HepG2 (cell line): ENCODE results near the gene IRF2. TPM values are rescaled to one million over a fixed set of nuclear protein-coding genes. Genes with fewer than 3 reads are reported as not detected.

Experiments used
- CEBPB ChIP-seq: IDR thresholded peaks from 2 replicates; pipeline ENCODE4 v1.6.1; 2011; ENCODE audit warnings: low read depth, low read length, improper control_type of control experiment, borderline replicate concordance
- ELF3 ChIP-seq: IDR thresholded peaks from 2 replicates; pipeline ENCODE4 v1.6.1; 2016; ENCODE audit warnings: missing genetic modification reagents, missing compliant biosample characterization
- FOXA1 ChIP-seq, 2 experiments: fragments of 450-650 bp in 1 of 2; sonication (generic) in 1 of 2; formaldehyde crosslinking in 1 of 2; IDR thresholded peaks; 2 replicates each; pipeline versions ENCODE4 v1.4.0 to v1.6.1; 2016 to 2020; ENCODE audit warnings: missing genetic modification reagents in 1 of 2
- GATAD1 ChIP-seq: IDR thresholded peaks from 2 replicates; pipeline ENCODE4 v1.6.1; 2016; ENCODE audit warnings: missing genetic modification reagents, missing compliant biosample characterization
- HDAC1 ChIP-seq: sonication (generic); formaldehyde crosslinking; IDR thresholded peaks from 2 replicates; pipeline ENCODE4 v1.5.1; 2020; ENCODE audit warnings: mild to moderate bottlenecking, missing genetic modification reagents
- KDM4B ChIP-seq: sonication (generic); formaldehyde crosslinking; IDR thresholded peaks from 2 replicates; pipeline ENCODE4 v1.4.0; 2020; ENCODE audit warnings: missing genetic modification reagents
- NFE2L1 ChIP-seq: sonication (generic); formaldehyde crosslinking; IDR thresholded peaks from 2 replicates; pipeline ENCODE4 v1.4.0; 2020; ENCODE audit warnings: missing genetic modification reagents, mild to moderate bottlenecking, borderline replicate concordance
- PLRG1 ChIP-seq: fragments of 450-650 bp; conservative IDR thresholded peaks from 2 replicates; pipeline ENCODE4 v1.6.1; 2016
- RFXAP ChIP-seq: sonication (generic); formaldehyde crosslinking; IDR thresholded peaks from 2 replicates; pipeline ENCODE4 v1.4.0; 2020; ENCODE audit warnings: missing genetic modification reagents, borderline replicate concordance
- SATB2 ChIP-seq: sonication (generic); formaldehyde crosslinking; IDR thresholded peaks from 2 replicates; pipeline ENCODE4 v1.5.0; 2020; ENCODE audit warnings: missing genetic modification reagents
- SRSF1 ChIP-seq: fragments of 200-400 bp; formaldehyde crosslinking; optimal IDR thresholded peaks from 2 replicates; pipeline ENCODE3; 2017; ENCODE audit warnings: mild to moderate bottlenecking, low read depth, low read length, moderate library complexity
- TBX2 ChIP-seq: sonication (generic); formaldehyde crosslinking; IDR thresholded peaks from 2 replicates; pipeline ENCODE4 v1.5.0; 2020; ENCODE audit warnings: missing genetic modification reagents, mild to moderate bottlenecking, borderline replicate concordance
- TCF7 ChIP-seq: sonication (generic); IDR thresholded peaks from 2 replicates; pipeline ENCODE4 v1.6.1; 2016; ENCODE audit warnings: antibody characterized with exemption, low read depth
- ZMYM3 ChIP-seq: sonication (generic); formaldehyde crosslinking; IDR thresholded peaks from 2 replicates; pipeline ENCODE4 v1.5.1; 2020; ENCODE audit warnings: mild to moderate bottlenecking, missing genetic modification reagents
- ZNF652 ChIP-seq: IDR thresholded peaks from 2 replicates; pipeline ENCODE4 v1.6.1; 2016; ENCODE audit warnings: low read depth, borderline replicate concordance
- ZNF839 ChIP-seq: sonication (generic); formaldehyde crosslinking; IDR thresholded peaks from 2 replicates; pipeline ENCODE4 v1.4.0; 2020; ENCODE audit warnings: missing genetic modification reagents, mild to moderate bottlenecking, borderline replicate concordance
- polyA plus RNA-seq, 8 experiments: library from polyadenylated mRNA; depleted of rRNA in 3 of 8; stranded (reverse) in 7 of 8; unstranded in 1 of 8; fragments of >200 nt; fragmentation: Illumina TruSeq in 4 of 8; extraction: Trizol in 4 of 8; gene quantifications; 2 replicates each; pipeline versions ENCODE4 v1.2.1 to v1.2.3, GENCODE V29; 2011 to 2016; ENCODE audit warnings: low read depth in 4 of 8, missing spikeins in 1 of 8, mixed read lengths in 1 of 8; ENCODE audit not compliant: insufficient read depth in 1 of 8
- total RNA-seq, 5 experiments: library from RNA; depleted of rRNA; stranded (reverse); fragments of >200 nt; fragmentation: Illumina TruSeq; extraction: Trizol; gene quantifications; 2 replicates each; pipeline ENCODE4 v1.2.3, GENCODE V29; 2016; ENCODE audit warnings: low read depth in 1 of 5
- TF ChIP-seq, protein P1 (sequence below): sonication (generic); formaldehyde crosslinking; IDR thresholded peaks from 2 replicates; pipeline ENCODE4 v1.5.1; 2020; ENCODE audit warnings: mild to moderate bottlenecking, missing genetic modification reagents, borderline replicate concordance
- TF ChIP-seq, protein P2 (sequence below): IDR thresholded peaks from 2 replicates; pipeline ENCODE4 v1.6.1; 2016; ENCODE audit warnings: missing compliant biosample characterization, missing genetic modification reagents, borderline replicate concordance
- TF ChIP-seq, protein P3 (sequence below): sonication (generic); formaldehyde crosslinking; IDR thresholded peaks from 2 replicates; pipeline ENCODE4 v1.4.0; 2020; ENCODE audit warnings: missing genetic modification reagents, low read depth, mild to moderate bottlenecking, borderline replicate concordance

IRF2 gene
- total and polyA plus RNA-seq, 2 of the 13 experiments (the other 11 are each of a cell fraction or from before 2014, with no cell fraction given): 15.5 to 28.8 TPM

DNA sequence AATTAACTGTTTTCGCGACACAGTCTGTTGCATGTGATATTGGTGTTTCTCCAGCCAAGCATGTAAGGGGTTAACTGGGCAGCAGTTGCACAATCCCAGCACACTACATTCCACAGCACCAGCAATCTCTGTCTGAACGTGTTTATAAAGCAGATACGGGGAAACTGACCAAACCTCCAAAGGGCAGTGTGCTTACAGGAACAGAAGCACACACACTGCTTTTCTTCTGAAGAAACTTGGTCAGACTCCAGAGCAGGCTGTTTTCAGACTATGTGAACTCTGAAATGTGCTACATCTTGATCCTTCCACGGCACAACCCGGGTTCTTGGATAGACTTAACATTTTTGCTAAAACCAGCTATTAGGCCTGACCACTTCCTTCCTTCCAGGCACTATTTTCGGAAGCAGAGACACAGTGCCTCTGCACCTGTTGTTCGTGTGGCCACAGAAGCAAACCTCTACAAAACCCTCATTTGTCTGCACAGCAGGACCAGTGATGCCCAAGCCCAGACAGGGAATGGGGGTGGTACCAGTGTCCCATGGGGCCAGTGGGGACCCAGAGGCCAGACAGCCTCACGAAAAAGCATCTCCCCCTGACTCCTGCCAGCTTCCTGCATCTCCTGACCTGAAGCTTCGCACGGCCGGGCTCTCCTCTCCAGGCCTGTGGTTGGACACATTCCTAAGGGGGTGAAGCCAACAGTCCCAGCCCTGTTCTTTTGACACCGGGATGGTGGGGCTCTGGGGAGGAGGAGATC is 90.1 kb downstream of the IRF2 start (continued):
- TF ChIP-seq RFXAP (no peak), PLRG1 (no peak), KDM4B (0 out of 2 replicates have a peak, but pooled peaks have one; percentile 52), SRSF1 (no peak), TCF7 (peak; percentile 58), ELF3 (CRISPR knock-in tag) (peak; percentile 56; the same call in 1 of the 2 replicates), GATAD1 (CRISPR knock-in tag) (peak; percentile 50; the same call in 1 of the 2 replicates), SATB2 (CRISPR knock-in tag) (peak; percentile 55; the same call in 1 of the 2 replicates), CEBPB (peak; percentile 98), FOXA1 (IDR thresholded peaks at IDR 0.05) (no peak), FOXA1 (CRISPR knock-in tag; IDR thresholded peaks at IDR 0.05) (peak; percentile 63), NFE2L1 (CRISPR knock-in tag) (no peak), TBX2 (CRISPR knock-in tag) (peak; percentile 78), ZMYM3 (CRISPR knock-in tag) (peak; percentile 70), HDAC1 (CRISPR knock-in tag) (peak; percentile 82), ZNF652 (CRISPR knock-in tag) (peak; percentile 100), ZNF839 (CRISPR knock-in tag) (no peak)
- TF ChIP-seq, protein P1, sequence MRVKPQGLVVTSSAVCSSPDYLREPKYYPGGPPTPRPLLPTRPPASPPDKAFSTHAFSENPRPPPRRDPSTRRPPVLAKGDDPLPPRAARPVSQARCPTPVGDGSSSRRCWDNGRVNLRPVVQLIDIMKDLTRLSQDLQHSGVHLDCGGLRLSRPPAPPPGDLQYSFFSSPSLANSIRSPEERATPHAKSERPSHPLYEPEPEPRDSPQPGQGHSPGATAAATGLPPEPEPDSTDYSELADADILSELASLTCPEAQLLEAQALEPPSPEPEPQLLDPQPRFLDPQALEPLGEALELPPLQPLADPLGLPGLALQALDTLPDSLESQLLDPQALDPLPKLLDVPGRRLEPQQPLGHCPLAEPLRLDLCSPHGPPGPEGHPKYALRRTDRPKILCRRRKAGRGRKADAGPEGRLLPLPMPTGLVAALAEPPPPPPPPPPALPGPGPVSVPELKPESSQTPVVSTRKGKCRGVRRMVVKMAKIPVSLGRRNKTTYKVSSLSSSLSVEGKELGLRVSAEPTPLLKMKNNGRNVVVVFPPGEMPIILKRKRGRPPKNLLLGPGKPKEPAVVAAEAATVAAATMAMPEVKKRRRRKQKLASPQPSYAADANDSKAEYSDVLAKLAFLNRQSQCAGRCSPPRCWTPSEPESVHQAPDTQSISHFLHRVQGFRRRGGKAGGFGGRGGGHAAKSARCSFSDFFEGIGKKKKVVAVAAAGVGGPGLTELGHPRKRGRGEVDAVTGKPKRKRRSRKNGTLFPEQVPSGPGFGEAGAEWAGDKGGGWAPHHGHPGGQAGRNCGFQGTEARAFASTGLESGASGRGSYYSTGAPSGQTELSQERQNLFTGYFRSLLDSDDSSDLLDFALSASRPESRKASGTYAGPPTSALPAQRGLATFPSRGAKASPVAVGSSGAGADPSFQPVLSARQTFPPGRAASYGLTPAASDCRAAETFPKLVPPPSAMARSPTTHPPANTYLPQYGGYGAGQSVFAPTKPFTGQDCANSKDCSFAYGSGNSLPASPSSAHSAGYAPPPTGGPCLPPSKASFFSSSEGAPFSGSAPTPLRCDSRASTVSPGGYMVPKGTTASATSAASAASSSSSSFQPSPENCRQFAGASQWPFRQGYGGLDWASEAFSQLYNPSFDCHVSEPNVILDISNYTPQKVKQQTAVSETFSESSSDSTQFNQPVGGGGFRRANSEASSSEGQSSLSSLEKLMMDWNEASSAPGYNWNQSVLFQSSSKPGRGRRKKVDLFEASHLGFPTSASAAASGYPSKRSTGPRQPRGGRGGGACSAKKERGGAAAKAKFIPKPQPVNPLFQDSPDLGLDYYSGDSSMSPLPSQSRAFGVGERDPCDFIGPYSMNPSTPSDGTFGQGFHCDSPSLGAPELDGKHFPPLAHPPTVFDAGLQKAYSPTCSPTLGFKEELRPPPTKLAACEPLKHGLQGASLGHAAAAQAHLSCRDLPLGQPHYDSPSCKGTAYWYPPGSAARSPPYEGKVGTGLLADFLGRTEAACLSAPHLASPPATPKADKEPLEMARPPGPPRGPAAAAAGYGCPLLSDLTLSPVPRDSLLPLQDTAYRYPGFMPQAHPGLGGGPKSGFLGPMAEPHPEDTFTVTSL (CRISPR knock-in tag): peak; percentile 66; the same call in 1 of the 2 replicates
- TF ChIP-seq, protein P2, sequence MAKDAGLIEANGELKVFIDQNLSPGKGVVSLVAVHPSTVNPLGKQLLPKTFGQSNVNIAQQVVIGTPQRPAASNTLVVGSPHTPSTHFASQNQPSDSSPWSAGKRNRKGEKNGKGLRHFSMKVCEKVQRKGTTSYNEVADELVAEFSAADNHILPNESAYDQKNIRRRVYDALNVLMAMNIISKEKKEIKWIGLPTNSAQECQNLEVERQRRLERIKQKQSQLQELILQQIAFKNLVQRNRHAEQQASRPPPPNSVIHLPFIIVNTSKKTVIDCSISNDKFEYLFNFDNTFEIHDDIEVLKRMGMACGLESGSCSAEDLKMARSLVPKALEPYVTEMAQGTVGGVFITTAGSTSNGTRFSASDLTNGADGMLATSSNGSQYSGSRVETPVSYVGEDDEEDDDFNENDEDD: peak; percentile 58; the same call in 1 of the 2 replicates
- TF ChIP-seq, protein P3, sequence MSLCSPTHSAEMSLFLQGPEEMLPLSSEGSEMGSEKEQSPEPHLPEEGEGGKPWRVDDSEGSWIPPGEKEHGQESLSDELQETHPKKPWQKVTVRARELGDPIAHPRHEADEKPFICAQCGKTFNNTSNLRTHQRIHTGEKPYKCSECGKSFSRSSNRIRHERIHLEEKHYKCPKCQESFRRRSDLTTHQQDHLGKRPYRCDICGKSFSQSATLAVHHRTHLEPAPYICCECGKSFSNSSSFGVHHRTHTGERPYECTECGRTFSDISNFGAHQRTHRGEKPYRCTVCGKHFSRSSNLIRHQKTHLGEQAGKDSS: no peak
